ENCODE measurements around the gene RAPGEF4.

RAPGEF4 gene

DNA sequence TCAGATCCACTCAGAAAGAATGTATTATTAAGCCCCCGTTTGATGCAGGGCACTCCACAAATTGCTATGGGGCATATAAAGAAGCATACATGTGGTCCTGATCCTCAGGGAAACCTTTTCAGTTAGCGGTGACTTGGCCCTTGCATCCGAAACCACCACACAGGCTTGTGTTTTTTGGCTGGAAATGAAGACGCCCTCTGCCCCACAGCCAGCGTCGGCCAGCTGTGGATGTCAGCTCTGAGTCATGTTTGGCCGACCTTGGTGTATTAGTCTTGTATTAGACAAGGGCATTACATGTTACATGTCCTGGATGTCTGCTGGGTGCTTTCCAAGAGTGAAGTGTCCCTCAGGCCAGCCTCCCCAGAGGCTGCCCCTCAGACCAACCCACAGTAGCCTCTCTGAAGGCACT, 232.4 kb downstream of the RAPGEF4 start:
- peaks cover 4% of the 10 kb centered on the region for H3K36me3 Mint-ChIP-seq (ENCODE audit: low read depth)
- peaks cover 56% of the 10 kb centered on the region for H3K4me1 Mint-ChIP-seq (ENCODE audit: low read depth)
- no peak overlapping the region for H3K4me3 Mint-ChIP-seq
- peak overlapping the region; percentile 13 for H3K27ac Mint-ChIP-seq
- H3K9me3 Mint-ChIP-seq, result no peaks in the 10 kb centered on the region
- no peaks in the 10 kb centered on the region for H3K27me3 Mint-ChIP-seq

GRCh38 chr2:172969166-172969565, 233.5 kb downstream of the RAPGEF4 start:
- Mint-ChIP-seq H3K27ac (peak overlapping the region; percentile 13), H3K36me3 (ENCODE audit: low read depth) (peaks cover 4% of the 10 kb centered on the region), H3K4me1 (ENCODE audit: low read depth) (peaks cover 47% of the 10 kb centered on the region), H3K27me3 (peaks cover 4% of the 10 kb centered on the region), H3K4me3 (no peak overlapping the region), H3K9me3 (no peaks in the 10 kb centered on the region)

DNA sequence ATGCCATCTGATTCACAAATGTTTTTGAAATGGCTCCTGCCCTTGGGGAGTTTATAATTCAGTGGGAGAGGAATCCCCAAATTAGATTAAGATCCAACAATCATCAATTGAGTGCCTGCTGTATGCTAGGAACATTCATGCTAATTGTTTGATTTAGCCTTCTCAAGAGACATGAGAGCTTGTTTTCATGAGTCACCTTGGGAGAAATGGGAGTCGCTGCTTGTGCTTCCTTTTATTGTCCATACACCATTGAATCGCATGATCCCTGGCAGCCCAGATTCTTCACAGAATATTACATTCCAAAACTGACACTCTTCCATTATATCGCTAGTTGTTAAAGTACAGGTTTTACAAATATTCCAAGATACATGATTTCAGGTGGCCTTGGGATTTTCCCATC, 234.0 kb downstream of the RAPGEF4 start:
- Mint-ChIP-seq H3K4me3 (no peak overlapping the region), H3K4me1 (ENCODE audit: low read depth) (peaks cover 47% of the 10 kb centered on the region), H3K36me3 (ENCODE audit: low read depth) (peaks cover 4% of the 10 kb centered on the region), H3K27me3 (peaks cover 4% of the 10 kb centered on the region), H3K9me3 (no peaks in the 10 kb centered on the region), H3K27ac (peak overlapping the region; percentile 87)

DNA sequence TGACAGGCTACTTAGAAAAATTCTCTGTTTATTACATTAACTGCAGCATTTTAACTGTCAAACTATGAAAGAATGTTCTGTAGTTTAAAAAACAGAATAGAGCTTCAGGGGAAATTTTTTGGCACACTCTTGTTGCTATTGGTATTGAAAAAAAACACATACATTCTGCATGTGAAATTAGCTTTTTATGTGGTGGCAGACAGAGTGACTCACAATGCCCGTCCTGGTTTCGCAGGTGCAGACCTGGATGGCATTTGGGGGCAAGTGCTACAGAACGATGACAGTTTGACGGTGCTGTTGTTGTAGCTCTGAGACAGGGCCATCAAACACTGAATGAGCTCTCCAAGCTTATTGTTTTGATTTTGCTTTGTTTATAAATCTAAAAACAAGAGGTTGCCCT, 235.0 kb downstream of the RAPGEF4 start:
- Mint-ChIP-seq H3K4me1 (ENCODE audit: low read depth) (peaks cover 55% of the 10 kb centered on the region), H3K36me3 (ENCODE audit: low read depth) (peaks cover 4% of the 10 kb centered on the region), H3K4me3 (peak overlapping the region; percentile 39), H3K27me3 (peaks cover 11% of the 10 kb centered on the region), H3K9me3 (no peaks in the 10 kb centered on the region), H3K27ac (peak overlapping the region; percentile 87)

- peaks cover 14% of the 10 kb centered on the region for H3K27me3 Mint-ChIP-seq
- no peak overlapping the region for H3K27ac Mint-ChIP-seq
- peaks cover 4% of the 10 kb centered on the region for H3K36me3 Mint-ChIP-seq (ENCODE audit: low read depth)
- H3K4me3 Mint-ChIP-seq, result no peak overlapping the region
- H3K4me1 Mint-ChIP-seq (ENCODE audit: low read depth), result peaks cover 67% of the 10 kb centered on the region
- no peaks in the 10 kb centered on the region for H3K9me3 Mint-ChIP-seq
Observed at GRCh38 chr2:172972005-172972619, 236.5 kb downstream of the RAPGEF4 start.

- H3K9me3 Mint-ChIP-seq, result no peaks in the 10 kb centered on the region
- H3K27ac Mint-ChIP-seq, result no peak overlapping the region
- no peak overlapping the region for H3K4me3 Mint-ChIP-seq
- H3K4me1 Mint-ChIP-seq (ENCODE audit: low read depth), result peaks cover 70% of the 10 kb centered on the region
- peaks cover 14% of the 10 kb centered on the region for H3K27me3 Mint-ChIP-seq
- no peaks in the 10 kb centered on the region for H3K36me3 Mint-ChIP-seq (ENCODE audit: low read depth)
Observed at GRCh38 chr2:172974762-172975161, 239.1 kb downstream of the RAPGEF4 start.

DNA sequence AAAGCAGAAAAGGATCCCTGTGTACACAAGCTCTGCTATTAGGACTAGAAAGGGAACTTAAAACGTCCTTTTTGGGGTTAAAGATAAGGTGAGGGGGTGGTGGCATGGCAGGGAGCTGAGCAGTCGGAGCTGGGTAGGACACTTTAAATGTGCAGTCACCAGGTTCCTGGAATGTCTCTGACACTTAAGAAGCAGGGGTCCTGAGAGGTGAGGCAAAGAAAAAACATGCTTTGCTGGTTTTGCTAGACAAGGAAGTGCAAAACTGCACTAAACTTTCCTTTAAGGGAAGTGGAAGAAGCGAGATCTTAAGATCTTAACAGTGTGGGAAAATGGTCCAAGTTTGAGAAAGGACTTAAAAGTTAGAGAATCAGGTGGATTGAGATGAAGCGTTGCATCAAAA, 240.5 kb downstream of the RAPGEF4 start:
- Mint-ChIP-seq H3K4me3 (no peak overlapping the region), H3K4me1 (ENCODE audit: low read depth) (peaks cover 61% of the 10 kb centered on the region), H3K27me3 (peaks cover 19% of the 10 kb centered on the region), H3K36me3 (ENCODE audit: low read depth) (no peaks in the 10 kb centered on the region), H3K27ac (no peak overlapping the region), H3K9me3 (no peaks in the 10 kb centered on the region)

GRCh38 chr2:172976816-172977215, 241.2 kb downstream of the RAPGEF4 start:
- H3K27ac Mint-ChIP-seq, result no peak overlapping the region
- peaks cover 20% of the 10 kb centered on the region for H3K27me3 Mint-ChIP-seq

DNA sequence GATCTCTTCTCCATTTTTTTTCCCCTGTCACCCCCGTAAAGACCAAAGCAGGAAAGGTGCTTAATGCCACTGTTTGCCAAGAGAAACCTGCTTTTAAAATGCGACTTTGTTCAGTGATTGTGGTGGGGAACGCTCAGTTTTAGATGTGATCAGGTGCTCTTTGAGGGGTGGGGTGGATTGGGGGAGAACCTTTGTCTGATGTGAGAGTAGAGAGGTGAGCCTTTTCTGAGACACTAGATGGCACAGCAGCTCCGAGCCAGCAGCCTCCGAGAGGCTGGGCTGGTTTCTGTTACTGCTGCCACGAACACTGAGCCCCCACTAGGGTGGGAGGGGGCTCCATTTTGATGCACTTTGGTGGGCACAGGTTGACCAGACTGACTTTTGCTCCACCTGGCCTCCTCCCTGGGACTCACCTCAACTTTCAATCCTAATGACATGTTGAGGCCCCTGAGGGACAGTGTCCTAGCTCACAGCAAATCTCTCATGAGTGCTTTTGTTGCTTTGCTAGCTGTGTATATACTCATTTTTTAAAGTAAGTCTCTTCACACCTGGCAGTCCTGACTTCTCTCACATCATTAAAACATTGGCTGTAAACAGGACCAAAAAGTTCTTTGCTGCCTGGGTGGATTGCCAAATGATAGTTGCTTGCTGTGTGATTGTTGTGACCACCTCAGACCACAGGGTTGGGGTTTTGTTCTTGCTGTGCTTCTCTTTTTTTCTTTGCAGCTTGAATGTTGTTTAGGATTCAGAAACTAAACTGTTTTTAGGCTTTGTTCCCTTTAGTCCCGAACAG, 241.8 kb downstream of the RAPGEF4 start:
- H3K36me3 Mint-ChIP-seq (ENCODE audit: low read depth), result no peaks in the 10 kb centered on the region
- no peaks in the 10 kb centered on the region for H3K9me3 Mint-ChIP-seq
- H3K4me1 Mint-ChIP-seq (ENCODE audit: low read depth), result peaks cover 47% of the 10 kb centered on the region
- peaks cover 24% of the 10 kb centered on the region for H3K27me3 Mint-ChIP-seq
- H3K27ac Mint-ChIP-seq, result peak overlapping the region; percentile 78
- no peak overlapping the region for H3K4me3 Mint-ChIP-seq

More at GRCh38 chr2:172976816-172977215, 241.2 kb downstream of the RAPGEF4 start:
- Mint-ChIP-seq H3K4me3 (no peak overlapping the region), H3K4me1 (ENCODE audit: low read depth) (peaks cover 54% of the 10 kb centered on the region), H3K9me3 (no peaks in the 10 kb centered on the region), H3K36me3 (ENCODE audit: low read depth) (no peaks in the 10 kb centered on the region)

DNA sequence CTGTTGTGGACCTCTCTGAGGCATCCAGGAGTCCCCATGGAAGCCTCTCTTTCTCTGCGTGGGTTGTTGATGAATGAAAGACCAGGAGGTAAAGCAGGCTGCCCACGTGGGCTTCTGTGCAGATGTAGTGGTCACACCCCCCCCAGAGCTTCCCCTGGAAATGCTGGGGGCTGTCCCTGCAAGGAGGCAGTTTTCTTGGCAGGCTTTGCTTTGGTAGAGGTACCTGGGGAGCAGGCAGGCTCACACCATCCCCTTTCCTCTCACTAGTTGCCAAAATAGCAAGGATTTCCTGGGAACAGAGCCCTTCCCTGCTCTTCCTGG, 242.4 kb downstream of the RAPGEF4 start:
- H3K27me3 Mint-ChIP-seq, result peaks cover 30% of the 10 kb centered on the region
- H3K36me3 Mint-ChIP-seq (ENCODE audit: low read depth), result no peaks in the 10 kb centered on the region
- H3K4me1 Mint-ChIP-seq (ENCODE audit: low read depth), result peaks cover 47% of the 10 kb centered on the region
- no peaks in the 10 kb centered on the region for H3K9me3 Mint-ChIP-seq
- no peak overlapping the region for H3K4me3 Mint-ChIP-seq
- peak overlapping the region; percentile 57 for H3K27ac Mint-ChIP-seq

DNA sequence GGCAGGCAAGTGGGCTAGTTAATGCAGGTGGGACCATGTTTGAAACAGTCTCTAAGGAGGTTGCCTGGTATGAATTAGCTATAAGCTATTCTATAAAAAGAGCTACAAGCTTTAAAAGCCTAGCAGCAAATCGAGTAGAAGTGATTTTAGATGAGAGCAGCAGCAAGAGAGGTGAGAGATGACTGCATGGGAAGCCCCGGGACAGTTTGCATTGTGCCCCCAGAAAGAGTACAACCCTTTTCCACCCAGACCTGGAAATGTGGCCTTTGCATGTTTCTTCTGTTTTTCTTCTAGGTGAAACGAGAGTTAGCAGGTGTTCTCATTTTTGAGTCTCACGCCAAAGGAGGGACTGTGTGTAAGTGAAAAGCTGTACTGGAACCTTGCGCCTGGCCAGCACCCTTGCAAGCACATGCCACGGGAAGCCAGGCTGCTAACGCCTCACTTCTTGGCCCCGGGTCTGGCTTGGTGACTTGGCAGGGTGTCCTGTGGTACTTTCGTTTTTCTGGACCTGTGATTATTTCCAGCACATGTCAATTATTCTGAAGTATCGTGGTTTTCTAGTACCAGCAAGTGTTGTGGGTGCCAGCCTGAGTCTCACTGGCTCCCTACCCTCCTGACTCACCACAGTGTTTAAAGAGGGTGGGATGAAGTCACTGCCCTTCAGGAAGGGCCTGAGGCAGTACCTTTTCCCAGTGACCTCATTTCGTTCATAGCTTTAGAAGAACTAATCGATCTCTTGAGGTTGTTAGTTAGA, 249.7 kb downstream of the RAPGEF4 start:
- peak overlapping the region; percentile 18 for H3K4me3 Mint-ChIP-seq
- H3K9me3 Mint-ChIP-seq, result no peaks in the 10 kb centered on the region
- H3K27ac Mint-ChIP-seq, result peak overlapping the region; percentile 81
- peaks cover 17% of the 10 kb centered on the region for H3K4me1 Mint-ChIP-seq (ENCODE audit: low read depth)
- H3K27me3 Mint-ChIP-seq, result peaks cover 15% of the 10 kb centered on the region
- no peaks in the 10 kb centered on the region for H3K36me3 Mint-ChIP-seq (ENCODE audit: low read depth)

- peaks cover 15% of the 10 kb centered on the region for H3K27me3 Mint-ChIP-seq
- no peaks in the 10 kb centered on the region for H3K9me3 Mint-ChIP-seq
- peak overlapping the region; percentile 18 for H3K4me3 Mint-ChIP-seq
- peak overlapping the region; percentile 81 for H3K27ac Mint-ChIP-seq
- H3K4me1 Mint-ChIP-seq (ENCODE audit: low read depth), result peaks cover 17% of the 10 kb centered on the region
- no peaks in the 10 kb centered on the region for H3K36me3 Mint-ChIP-seq (ENCODE audit: low read depth)
Observed at GRCh38 chr2:172986040-172986439, 250.4 kb downstream of the RAPGEF4 start.

- H3K27ac Mint-ChIP-seq, result no peak overlapping the region
- peaks cover 17% of the 10 kb centered on the region for H3K4me1 Mint-ChIP-seq (ENCODE audit: low read depth)
- H3K36me3 Mint-ChIP-seq (ENCODE audit: low read depth), result no peaks in the 10 kb centered on the region
- H3K4me3 Mint-ChIP-seq, result no peak overlapping the region
- no peaks in the 10 kb centered on the region for H3K9me3 Mint-ChIP-seq
- no peaks in the 10 kb centered on the region for H3K27me3 Mint-ChIP-seq
Observed at GRCh38 chr2:172988728-172989127, 253.1 kb downstream of the RAPGEF4 start.

DNA sequence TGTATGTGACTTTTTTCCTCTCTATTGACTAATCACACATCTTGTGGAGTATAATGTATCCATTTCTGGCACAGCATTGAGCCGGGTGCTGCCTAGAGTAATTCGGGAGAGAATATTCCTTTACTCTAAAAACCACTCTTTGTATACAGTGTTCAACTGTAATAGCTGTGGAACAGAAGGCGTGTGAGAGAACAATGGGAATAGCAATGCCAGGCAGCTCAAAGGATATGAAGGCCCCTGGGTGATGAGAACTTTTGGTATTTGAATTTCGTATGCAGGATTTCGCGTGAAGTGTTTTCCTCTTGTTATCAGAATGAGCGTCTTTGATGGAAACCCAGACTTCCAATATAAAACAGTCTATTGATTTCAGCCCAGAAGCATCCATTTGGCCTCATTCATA, 255.4 kb downstream of the RAPGEF4 start:
- Mint-ChIP-seq H3K36me3 (ENCODE audit: low read depth) (no peaks in the 10 kb centered on the region), H3K27me3 (no peaks in the 10 kb centered on the region), H3K9me3 (no peaks in the 10 kb centered on the region), H3K4me3 (no peak overlapping the region), H3K4me1 (ENCODE audit: low read depth) (peaks cover 4% of the 10 kb centered on the region), H3K27ac (no peak overlapping the region)

GRCh38 chr2:172993139-172993538, 257.5 kb downstream of the RAPGEF4 start:
- Mint-ChIP-seq H3K4me3 (no peak overlapping the region), H3K36me3 (ENCODE audit: low read depth) (no peaks in the 10 kb centered on the region), H3K27me3 (no peaks in the 10 kb centered on the region), H3K4me1 (ENCODE audit: low read depth) (no peaks in the 10 kb centered on the region), H3K9me3 (no peaks in the 10 kb centered on the region), H3K27ac (no peak overlapping the region)

Measured in stimulated activated naive CD8-positive, alpha-beta T cell treated with anti-CD3 and anti-CD28 coated beads, Interleukin-15, Interleukin-2, amounts not matched to agents 100 ng/mL and 50 ng/mL, for 24 hours (primary cell).